ENCODE measurements around the gene RIMS4.

RIMS4 gene

GRCh38 chr20:44720621-44720996, 89.7 kb downstream of the RIMS4 start:
- no peak for DNase-seq (ENCODE audit: low read depth)
- H3K4me3 ChIP-seq (ENCODE audit: low read depth, low read length): no peak overlapping the region
- in situ Hi-C loops (cut with HindIII; ENCODE audit: low sequenced_read_pairs): no loop called here
- TF ChIP-seq CTCF (IDR thresholded peaks at IDR 0.05; ENCODE audit: low read depth, low read length, missing control alignments): no peak

GRCh38 chr20:44719841-44720240, 90.5 kb downstream of the RIMS4 start:
- no peak overlapping the region for H3K4me3 ChIP-seq (ENCODE audit: low read depth, low read length)
- no peak for DNase-seq (ENCODE audit: low read depth)
- no peak for TF ChIP-seq CTCF (IDR thresholded peaks at IDR 0.05; ENCODE audit: low read depth, low read length, missing control alignments)
- in situ Hi-C loops (cut with HindIII; ENCODE audit: low sequenced_read_pairs): no loop called here

GRCh38 chr20:44717986-44718385, 92.4 kb downstream of the RIMS4 start:
- in situ Hi-C loops (cut with HindIII; ENCODE audit: low sequenced_read_pairs): no loop called here
- TF ChIP-seq CTCF (IDR thresholded peaks at IDR 0.05; ENCODE audit: low read depth, low read length, missing control alignments): peak; percentile 50
- DNase-seq (ENCODE audit: low read depth): no peak
- no peak overlapping the region for H3K4me3 ChIP-seq (ENCODE audit: low read depth, low read length)

- H3K4me3 ChIP-seq (ENCODE audit: low read depth, low read length): no peak overlapping the region
- no peak for TF ChIP-seq CTCF (IDR thresholded peaks at IDR 0.05; ENCODE audit: low read depth, low read length, missing control alignments)
These were observed 93.8 kb downstream of the RIMS4 start for GRCh38 chr20:44716309-44717106.

GRCh38 chr20:44715499-44716308, 94.6 kb downstream of the RIMS4 start:
- no peak for TF ChIP-seq CTCF (IDR thresholded peaks at IDR 0.05; ENCODE audit: low read depth, low read length, missing control alignments)
- H3K4me3 ChIP-seq (ENCODE audit: low read depth, low read length): no peak overlapping the region
- in situ Hi-C loops (cut with HindIII; ENCODE audit: low sequenced_read_pairs): no loop called here
- no peak for DNase-seq (ENCODE audit: low read depth)

More at GRCh38 chr20:44716309-44717106, 93.8 kb downstream of the RIMS4 start:
- DNase-seq (ENCODE audit: low read depth): no peak
- in situ Hi-C loops (cut with HindIII; ENCODE audit: low sequenced_read_pairs): no loop called here

GRCh38 chr20:44714701-44715498, 95.4 kb downstream of the RIMS4 start, which contains the start of gene CCN5:
Gene CCN5 (plus strand): TSS chr20:44715369. CDS start chr20:44715391, 22 bp downstream.
- no peak within 1 kb of the TSS for H3K4me3 ChIP-seq (ENCODE audit: low read depth, low read length)
- in situ Hi-C loops (cut with HindIII; ENCODE audit: low sequenced_read_pairs): no loop called here
- peak; percentile 55 for DNase-seq (ENCODE audit: low read depth)
- TF ChIP-seq CTCF (IDR thresholded peaks at IDR 0.05; ENCODE audit: low read depth, low read length, missing control alignments): no peak
